Embryonic facial prominence (tissue), 1 donor: ENCODE measurements around the gene FRMD8.
"Not testable (repeated sequence)": the region's sequence is repeated elsewhere in the genome, so short reads cannot be mapped to it uniquely, and the experiment has no call there.

Experiments used
- DNase-seq: peaks from one replicate; pipeline ENCODE4 v3.0.0-alpha.2; 2016; ENCODE audit errors: extremely low spot score

FRMD8 gene

DNA sequence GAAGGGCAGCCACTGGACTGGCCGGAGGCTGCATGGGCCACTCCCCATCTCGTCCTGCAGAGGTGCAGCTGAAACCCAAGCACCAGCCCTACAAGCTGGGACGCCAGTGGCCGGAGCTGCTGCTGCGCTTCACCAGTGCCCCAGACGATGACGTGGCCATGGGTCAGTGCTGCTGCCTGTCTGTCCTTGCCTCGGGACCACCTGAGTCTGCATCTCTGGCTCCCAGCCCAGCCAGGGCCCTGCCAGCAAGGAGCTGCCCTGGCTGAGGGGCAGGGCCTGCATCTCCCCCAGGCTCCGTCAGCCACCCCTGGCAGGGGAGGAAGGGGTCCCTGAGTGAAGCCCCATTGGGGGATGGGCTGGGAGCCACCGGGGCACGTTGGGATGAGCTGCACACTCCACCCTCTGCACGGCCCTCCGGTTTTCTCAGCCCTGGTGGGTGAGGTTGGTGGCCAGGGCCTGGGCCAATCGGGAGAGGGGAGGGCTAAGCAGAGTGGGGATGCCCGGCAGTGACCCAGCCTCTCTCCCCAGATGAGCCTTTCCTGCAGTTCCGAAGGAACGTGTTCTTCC, 7.2 kb downstream of the FRMD8 start:
- no peak for DNase-seq

DNA sequence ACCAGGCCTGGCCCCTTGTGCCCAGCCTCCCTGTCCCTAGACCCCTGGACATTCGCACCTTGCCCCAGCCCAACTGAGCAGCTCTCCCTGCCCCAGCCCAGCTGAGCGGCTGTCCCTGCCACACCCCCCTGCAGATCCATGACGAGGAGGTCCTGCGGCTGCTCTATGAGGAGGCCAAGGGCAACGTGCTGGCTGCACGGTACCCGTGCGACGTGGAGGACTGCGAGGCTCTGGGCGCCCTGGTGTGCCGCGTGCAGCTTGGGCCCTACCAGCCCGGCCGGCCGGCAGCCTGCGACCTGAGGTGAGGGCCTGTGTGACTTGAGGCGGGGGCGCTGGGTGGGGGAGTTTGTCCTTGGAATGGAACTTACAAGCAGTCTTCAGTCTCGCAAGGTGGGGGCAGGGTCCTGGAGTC, 7.7 kb downstream of the FRMD8 start:
- DNase-seq = no peak

GRCh38 chr11:65395961-65396530, 9.6 kb downstream of the FRMD8 start:
- DNase-seq = no peak

DNA sequence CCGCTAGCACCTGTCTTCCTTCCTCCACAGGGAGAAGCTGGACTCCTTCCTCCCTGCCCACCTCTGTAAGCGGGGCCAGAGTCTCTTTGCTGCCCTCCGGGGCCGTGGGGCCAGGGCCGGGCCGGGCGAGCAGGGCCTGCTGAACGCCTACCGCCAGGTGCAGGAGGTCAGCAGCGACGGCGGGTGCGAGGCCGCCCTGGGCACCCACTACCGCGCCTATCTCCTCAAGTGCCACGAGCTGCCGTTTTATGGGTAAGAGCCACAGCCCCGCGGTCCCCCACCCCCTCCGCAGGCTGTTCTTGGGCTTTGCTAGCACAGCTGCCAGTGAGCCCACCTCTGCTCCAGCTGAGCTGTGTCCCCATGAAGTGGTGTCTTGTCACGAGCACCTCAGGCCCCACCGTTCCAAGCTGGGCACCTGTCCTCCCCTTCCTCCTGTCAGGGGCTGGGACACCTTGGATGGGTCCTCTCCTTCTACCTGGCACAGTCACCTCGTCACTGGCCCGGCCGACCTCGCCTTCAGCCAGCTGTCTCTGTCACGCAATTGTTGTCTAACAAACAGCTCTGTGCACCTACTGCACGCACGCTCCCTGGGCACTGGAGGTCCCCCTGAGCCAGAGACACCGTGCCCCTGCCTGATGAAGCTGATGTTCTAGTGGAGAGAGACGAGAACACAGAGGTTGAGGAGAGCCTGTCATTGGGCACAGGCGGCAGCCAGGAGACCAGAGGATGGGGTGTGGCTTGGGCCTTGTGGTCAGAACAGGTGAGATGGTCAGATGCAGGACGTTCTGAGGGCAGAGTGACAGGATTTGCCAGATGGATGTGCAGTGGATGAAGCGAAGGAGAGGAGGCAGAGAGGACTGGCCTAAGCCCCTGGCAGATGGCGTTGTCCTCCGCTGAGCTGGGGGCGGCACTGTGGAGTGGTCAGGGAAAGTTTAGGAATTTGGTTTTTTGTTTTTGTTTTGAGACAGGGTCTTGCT, 10.6 kb downstream of the FRMD8 start:
- no peak for DNase-seq

DNA sequence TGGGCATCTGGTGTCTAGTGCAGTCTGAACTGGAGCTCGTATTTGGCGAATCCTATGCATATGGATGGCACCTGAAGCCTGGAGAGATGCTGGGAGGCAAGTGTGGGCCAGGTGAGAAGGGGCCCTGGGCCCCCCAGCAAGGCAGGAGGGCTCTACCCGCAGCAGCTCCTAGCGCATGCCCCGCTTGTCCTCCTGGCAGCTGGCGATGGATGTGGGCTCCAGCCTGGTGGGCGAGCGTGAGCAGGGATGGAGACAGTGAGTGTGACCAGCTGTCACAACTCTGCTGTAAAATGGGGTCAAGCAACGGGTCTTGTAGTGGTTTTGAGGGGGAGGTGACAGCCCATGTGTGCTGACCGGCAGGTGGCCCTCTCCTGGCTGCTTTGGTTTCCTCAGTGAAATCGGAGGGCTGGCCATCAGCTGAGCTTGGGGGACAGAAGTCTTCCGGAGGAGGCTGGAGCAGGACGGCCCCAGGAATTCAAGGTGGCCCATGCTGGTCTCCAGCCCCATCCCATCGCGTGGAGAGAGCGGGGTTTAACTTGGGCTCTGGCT, 12.0 kb downstream of the FRMD8 start:
- DNase-seq = no peak

GRCh38 chr11:65399249-65399648, 12.8 kb downstream of the FRMD8 start:
- no peak for DNase-seq

DNA sequence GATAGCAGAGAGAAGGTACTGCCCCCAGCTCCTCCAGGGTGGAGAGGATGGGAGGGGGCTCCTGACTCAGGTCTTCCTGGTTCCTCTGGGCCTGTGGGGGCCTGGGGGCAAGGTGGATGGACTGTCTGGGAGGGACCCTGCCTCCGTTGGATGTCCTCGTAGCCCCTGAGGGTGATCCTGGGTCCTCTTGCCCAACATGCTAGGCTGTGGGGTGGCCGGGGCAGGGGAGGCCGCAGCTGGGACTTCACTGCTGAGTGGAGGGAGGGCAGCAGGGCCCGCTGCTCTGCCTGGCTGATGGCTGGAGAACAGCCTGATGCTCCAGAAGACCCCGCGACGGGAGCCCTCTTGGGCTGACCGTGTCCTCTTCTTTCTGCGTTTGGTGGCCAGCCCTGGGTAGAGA, 13.4 kb downstream of the FRMD8 start:
- no peak for DNase-seq

DNA sequence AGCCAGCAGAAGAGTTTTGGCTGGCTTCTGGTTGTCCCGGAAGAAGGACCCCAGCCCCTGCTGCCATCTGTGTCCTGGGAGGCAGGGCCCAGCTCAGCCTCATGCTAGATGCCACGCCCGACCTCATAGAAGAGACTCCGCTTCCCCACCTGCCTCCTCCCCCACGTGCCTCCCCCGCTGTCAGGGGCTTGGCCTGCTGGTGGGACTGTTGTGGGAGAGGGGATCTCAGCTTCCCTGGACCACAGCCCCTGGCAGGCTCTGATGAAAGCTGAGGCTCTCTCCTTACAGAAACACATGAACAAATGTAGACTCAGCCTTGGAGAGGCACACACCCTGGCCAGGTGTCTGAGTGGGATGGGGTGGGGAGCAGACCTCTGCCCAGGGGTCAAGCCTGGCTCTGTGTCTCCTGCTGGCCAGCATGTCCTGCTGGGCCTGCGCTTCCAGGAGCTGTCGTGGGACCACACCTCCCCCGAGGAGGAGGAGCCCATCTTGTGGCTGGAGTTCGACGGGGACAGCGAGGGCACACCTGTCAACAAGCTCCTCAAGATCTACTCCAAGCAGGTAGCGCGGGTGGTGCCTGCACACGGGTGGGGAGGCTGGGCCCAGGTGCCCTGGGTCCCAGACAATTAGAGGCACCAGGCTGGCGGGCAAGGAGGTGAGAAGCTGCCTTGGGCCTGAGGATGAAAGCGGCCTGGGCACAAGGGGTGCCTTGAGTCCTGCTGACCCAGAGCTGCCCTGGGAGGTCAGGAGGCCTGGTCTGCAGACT, 14.1 kb downstream of the FRMD8 start:
- DNase-seq = no peak

GRCh38 chr11:65401073-65401802, 14.8 kb downstream of the FRMD8 start:
- no peak for DNase-seq

DNA sequence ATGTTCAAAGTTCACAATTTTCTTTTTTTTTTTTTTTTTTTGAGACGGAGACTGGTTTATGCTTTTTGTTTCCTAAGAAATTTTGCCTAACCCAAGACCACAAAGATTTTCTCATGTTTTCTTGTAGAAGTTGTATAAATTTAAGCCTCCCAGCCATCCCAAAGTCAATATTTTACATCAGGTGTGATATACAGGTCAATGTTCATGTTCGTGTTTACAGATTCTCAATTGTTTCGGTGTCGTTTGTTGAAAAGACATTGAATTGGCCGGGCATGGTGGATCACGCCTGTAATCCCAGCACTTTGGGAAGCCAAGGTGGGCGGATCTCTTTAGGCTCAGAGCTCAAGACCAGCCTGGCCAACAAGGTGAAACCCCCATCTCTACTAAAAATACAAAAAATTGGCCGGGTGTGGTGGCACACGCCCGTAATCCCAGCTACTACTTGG, 15.4 kb downstream of the FRMD8 start:
- DNase-seq = no peak

GRCh38 chr11:65402790-65403189, 16.4 kb downstream of the FRMD8 start:
- DNase-seq = no peak

- no peak for DNase-seq
Measured at GRCh38 chr11:65403607-65404121, 17.2 kb downstream of the FRMD8 start.

GRCh38 chr11:65404210-65404609, 17.8 kb downstream of the FRMD8 start:
- DNase-seq = no peak

DNA sequence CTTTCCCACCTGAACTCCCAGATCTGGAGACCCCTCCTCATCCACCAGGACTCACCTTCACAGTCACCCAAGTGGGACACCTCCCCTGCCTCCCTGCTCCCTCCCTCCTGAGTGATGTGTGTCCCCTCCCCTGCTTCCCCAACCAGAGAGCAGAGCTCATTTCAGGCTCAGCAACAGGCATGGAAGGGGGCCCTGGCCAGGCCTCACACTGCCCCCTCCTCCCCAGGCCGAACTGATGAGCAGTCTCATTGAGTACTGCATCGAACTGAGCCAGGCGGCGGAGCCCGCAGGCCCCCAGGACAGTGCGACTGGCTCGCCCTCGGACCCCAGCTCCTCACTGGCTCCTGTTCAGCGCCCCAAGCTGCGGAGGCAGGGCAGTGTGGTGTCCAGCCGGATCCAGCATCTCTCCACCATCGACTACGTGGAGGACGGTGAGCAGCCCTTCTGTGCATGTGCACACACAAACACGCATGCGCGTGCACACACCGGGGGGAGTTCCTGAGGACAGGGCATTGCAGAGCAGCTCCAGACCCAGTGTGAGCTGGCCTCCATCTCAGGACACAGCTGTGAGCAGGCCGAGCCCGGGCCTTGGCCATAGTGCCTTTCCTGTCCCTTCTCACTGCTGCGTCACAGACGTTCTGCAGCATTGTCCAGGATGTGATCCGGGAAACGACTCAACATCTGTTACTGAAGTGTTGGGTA, 18.4 kb downstream of the FRMD8 start:
- no peak for DNase-seq

- no peak for DNase-seq
Measured at GRCh38 chr11:65410936-65411680, 24.7 kb downstream of the FRMD8 start.

DNA sequence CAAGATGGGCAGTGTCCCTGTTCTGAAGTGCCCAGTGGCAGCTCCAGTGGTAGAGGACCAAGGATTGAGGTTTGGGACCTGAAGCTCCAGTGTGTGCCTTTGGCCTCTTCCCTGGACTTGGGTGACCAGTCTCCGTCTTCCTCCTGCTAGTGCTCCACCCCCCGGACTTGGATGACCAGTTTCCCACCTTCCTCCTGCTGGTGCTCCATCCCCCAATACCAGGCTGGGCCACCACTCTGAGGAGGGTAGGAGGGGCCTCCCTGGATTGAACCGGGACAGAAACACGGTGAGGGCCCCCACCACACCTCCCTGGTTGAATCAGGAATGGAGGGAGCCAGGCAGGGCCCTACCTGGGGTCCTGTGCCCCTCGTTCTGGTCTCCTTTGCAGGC, 25.2 kb downstream of the FRMD8 start:
- no peak for DNase-seq

DNA sequence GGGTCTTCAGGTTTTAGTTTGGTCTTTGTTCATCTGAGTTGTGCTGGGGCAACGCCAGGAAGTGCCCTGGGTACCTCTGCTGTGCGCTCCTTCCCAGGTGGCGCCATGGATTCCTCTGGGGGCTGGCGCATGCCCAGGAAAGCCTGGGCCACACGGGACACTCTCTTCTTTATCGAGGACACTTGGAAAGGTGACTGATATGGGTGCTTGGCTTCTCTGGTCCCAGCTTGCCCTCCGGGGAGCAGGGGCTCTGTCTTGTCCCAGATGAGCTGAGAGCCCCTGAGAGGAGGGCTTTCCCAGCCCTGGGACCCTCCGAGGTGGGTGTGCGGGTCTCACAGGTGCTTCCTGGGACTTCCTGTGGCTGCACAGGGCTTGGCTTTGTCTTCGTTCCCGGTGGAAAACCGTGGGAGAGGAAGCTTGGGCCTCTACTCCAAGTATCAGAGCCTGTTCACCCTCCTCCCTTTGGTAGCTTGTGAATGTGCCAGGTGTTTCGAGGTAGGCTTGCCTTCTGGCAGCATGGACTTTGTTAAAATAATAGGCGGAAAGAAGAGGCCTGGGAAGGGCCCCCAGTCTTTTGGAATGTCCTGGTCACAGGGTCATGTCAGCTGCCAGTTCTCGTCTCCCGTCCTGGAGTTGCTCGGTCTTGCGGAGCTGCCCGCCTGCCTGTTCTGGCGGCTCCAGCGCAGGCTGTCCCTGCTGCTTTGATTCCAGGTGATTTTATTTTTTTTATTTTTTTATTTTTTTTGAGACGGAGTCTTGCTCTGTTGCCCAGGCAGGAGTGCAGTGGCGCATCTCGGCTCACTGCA, 26.0 kb downstream of the FRMD8 start:
- no peak for DNase-seq

GRCh38 chr11:65413077-65413664, 26.7 kb downstream of the FRMD8 start:
- not testable (repeated sequence) for DNase-seq
